Neural progenitor cell (in vitro differentiated cells): ENCODE measurements around the gene TNNI3K. TPM values are rescaled to one million over a fixed set of nuclear protein-coding genes. Genes with fewer than 3 reads are reported as not detected.

ENCODE experiments used
- DNase-seq: peaks from one replicate; pipeline ENCODE4 v3.0.0-alpha.2; 2016; ENCODE audit warnings: low spot score
- H2AFZ ChIP-seq: fragments of 200-600 bp; sonication (generic); replicated peaks from 2 replicates; pipeline ENCODE4 v1.6.1; 2016; ENCODE audit warnings: antibody characterized with exemption
- H3F3A ChIP-seq: fragments of 200-600 bp; sonication (generic); 2 replicates; pipeline ENCODE4 v1.6.1; 2016; ENCODE audit warnings: antibody characterized with exemption, low read depth
- H3K27ac ChIP-seq: fragments of 200-600 bp; sonication (generic); 2 replicates; pipeline ENCODE4 v1.5.1; 2016; ENCODE audit warnings: mild to moderate bottlenecking
- H3K27me3 ChIP-seq: fragments of 200-600 bp; sonication (generic); 2 replicates; pipeline ENCODE4 v1.6.1; 2016; ENCODE audit warnings: mild to moderate bottlenecking, moderate library complexity
- H3K36me3 ChIP-seq: fragments of 200-600 bp; sonication (generic); 2 replicates; pipeline ENCODE4 v1.5.1; 2016
- H3K4me1 ChIP-seq: fragments of 200-600 bp; sonication (generic); 2 replicates; pipeline ENCODE4 v1.6.1; 2016; ENCODE audit warnings: mixed run types
- H3K4me2 ChIP-seq: fragments of 200-600 bp; sonication (generic); 2 replicates; pipeline ENCODE4 v1.6.1; 2016
- H3K4me3 ChIP-seq: fragments of 200-600 bp; sonication (generic); 2 replicates; pipeline ENCODE4 v1.5.1; 2016
- H3K79me2 ChIP-seq: fragments of 200-600 bp; sonication (generic); 2 replicates; pipeline ENCODE4 v1.6.1; 2016; ENCODE audit warnings: low read depth
- H3K9ac ChIP-seq: fragments of 200-600 bp; sonication (generic); 2 replicates; pipeline ENCODE4 v1.6.1; 2016
- H3K9me3 ChIP-seq: fragments of 200-600 bp; sonication (generic); 2 replicates; pipeline ENCODE4 v1.5.1; 2016; ENCODE audit warnings: low read depth
- H4K20me1 ChIP-seq: fragments of 200-600 bp; sonication (generic); 2 replicates; pipeline ENCODE4 v1.6.1; 2016; ENCODE audit warnings: low read depth
- H3K27ac Mint-ChIP-seq: 3 replicates; pipeline ENCODE4 v1.8.0; 2021; ENCODE audit warnings: mixed read lengths
- H3K27me3 Mint-ChIP-seq: 2 replicates; pipeline ENCODE4 v1.8.0; 2022; ENCODE audit warnings: low read depth, mild to moderate bottlenecking, inconsistent platforms, moderate library complexity, mixed read lengths; ENCODE audit not compliant: insufficient read depth
- H3K36me3 Mint-ChIP-seq: 3 replicates; pipeline ENCODE4 v1.8.0; 2021; ENCODE audit warnings: mixed read lengths
- H3K4me1 Mint-ChIP-seq: 3 replicates; pipeline ENCODE4 v1.8.0; 2021; ENCODE audit warnings: mixed read lengths
- H3K4me3 Mint-ChIP-seq: 3 replicates; pipeline ENCODE4 v1.8.0; 2021; ENCODE audit warnings: mild to moderate bottlenecking, moderate library complexity, mixed read lengths
- H3K9me3 Mint-ChIP-seq: 3 replicates; pipeline ENCODE4 v1.8.0; 2020; ENCODE audit warnings: mixed read lengths
- CTCF ChIP-seq: fragments of 200-600 bp; sonication (generic); IDR thresholded peaks from 2 replicates; pipeline ENCODE4 v1.5.1; 2017; ENCODE audit warnings: antibody characterized with exemption, mild to moderate bottlenecking
- EZH2 ChIP-seq: fragments of 200-600 bp; sonication (generic); IDR thresholded peaks from 2 replicates; pipeline ENCODE4 v1.6.1; 2017; ENCODE audit warnings: antibody characterized with exemption, mild to moderate bottlenecking, moderate library complexity
- EZH2phosphoT487 ChIP-seq: fragments of 200-600 bp; sonication (generic); IDR thresholded peaks from 2 replicates; pipeline ENCODE4 v1.6.1; 2017; ENCODE audit warnings: antibody characterized with exemption
- total RNA-seq: library from RNA; depleted of rRNA; stranded (reverse); fragments of >200 nt; gene quantifications from 2 replicates; pipeline ENCODE4 v1.2.3, GENCODE V29; 2015; ENCODE audit warnings: low replicate concordance

TNNI3K gene
- total RNA-seq, 1 donor from 2014 or later = 1.9 TPM

- no peak overlapping the region for H3K27ac ChIP-seq
- Mint-ChIP-seq H3K27ac (no peak overlapping the region), H3K4me1 (peaks cover 15% of the 10 kb centered on the region), H3K9me3 (peaks cover 3% of the 10 kb centered on the region), H3K27me3 (no peaks in the 10 kb centered on the region), H3K4me3 (no peak overlapping the region), H3K36me3 (peaks cover 2% of the 10 kb centered on the region)
- no peaks in the 10 kb centered on the region for H3F3A ChIP-seq
- no peaks in the 10 kb centered on the region for H3K9me3 ChIP-seq
- TF ChIP-seq EZH2 = no peak
- TF ChIP-seq EZH2phosphoT487 = no peak
- TF ChIP-seq CTCF = no peak
- DNase-seq = no peak
- H3K4me2 ChIP-seq = no peak overlapping the region
- H3K4me3 ChIP-seq = no peak overlapping the region
- H3K9ac ChIP-seq = no peak overlapping the region
- no peaks in the 10 kb centered on the region for H3K36me3 ChIP-seq
- H4K20me1 ChIP-seq = no peaks in the 10 kb centered on the region
- no peaks in the 10 kb centered on the region for H3K27me3 ChIP-seq
- H3K79me2 ChIP-seq = no peaks in the 10 kb centered on the region
- H3K4me1 ChIP-seq = peaks cover 5% of the 10 kb centered on the region
- H2AFZ ChIP-seq = no peak overlapping the region
These were observed 82.5 kb downstream of the TNNI3K start for GRCh38 chr1:74317663-74318062.

DNA sequence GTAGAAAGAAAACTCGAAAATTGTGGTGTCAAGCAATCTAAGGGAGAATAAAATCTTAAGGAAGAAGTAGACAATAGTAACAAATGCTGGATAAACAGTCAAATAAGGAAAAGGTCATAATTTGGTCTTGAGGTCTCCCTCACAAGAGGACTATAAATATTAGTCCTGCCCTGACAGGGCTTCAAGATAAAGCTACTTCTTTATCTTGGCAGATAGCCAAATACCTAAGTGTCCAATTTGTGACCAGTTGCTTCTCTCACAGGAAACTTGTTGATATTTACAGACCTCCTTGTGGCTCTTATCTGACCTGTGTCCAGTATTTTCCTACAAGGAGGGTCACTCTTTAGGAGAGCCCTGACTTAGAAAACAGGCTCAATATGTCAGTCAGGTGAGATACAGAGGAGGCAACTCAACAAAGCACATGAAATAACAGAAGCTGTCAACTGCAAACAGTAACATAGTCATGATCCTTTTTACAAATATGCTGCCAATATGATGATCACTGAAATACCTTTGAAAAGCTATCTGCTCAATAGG is 88.8 kb downstream of the TNNI3K start:
- Histone ChIP-seq H3F3A (no peaks in the 10 kb centered on the region), H3K4me2 (no peak overlapping the region), H4K20me1 (no peaks in the 10 kb centered on the region), H3K4me3 (no peak overlapping the region), H3K27ac (no peak overlapping the region), H3K79me2 (no peaks in the 10 kb centered on the region), H2AFZ (no peak overlapping the region), H3K9ac (no peak overlapping the region), H3K9me3 (no peaks in the 10 kb centered on the region), H3K36me3 (no peaks in the 10 kb centered on the region), H3K4me1 (no peaks in the 10 kb centered on the region), H3K27me3 (no peaks in the 10 kb centered on the region)
- H3K9me3 Mint-ChIP-seq = no peaks in the 10 kb centered on the region
- no peak overlapping the region for H3K27ac Mint-ChIP-seq
- TF ChIP-seq CTCF = no peak
- TF ChIP-seq EZH2phosphoT487 = no peak
- no peak for TF ChIP-seq EZH2
- no peak for DNase-seq
- H3K27me3 Mint-ChIP-seq = no peaks in the 10 kb centered on the region
- no peak overlapping the region for H3K4me3 Mint-ChIP-seq
- peaks cover 8% of the 10 kb centered on the region for H3K4me1 Mint-ChIP-seq
- no peaks in the 10 kb centered on the region for H3K36me3 Mint-ChIP-seq

DNA sequence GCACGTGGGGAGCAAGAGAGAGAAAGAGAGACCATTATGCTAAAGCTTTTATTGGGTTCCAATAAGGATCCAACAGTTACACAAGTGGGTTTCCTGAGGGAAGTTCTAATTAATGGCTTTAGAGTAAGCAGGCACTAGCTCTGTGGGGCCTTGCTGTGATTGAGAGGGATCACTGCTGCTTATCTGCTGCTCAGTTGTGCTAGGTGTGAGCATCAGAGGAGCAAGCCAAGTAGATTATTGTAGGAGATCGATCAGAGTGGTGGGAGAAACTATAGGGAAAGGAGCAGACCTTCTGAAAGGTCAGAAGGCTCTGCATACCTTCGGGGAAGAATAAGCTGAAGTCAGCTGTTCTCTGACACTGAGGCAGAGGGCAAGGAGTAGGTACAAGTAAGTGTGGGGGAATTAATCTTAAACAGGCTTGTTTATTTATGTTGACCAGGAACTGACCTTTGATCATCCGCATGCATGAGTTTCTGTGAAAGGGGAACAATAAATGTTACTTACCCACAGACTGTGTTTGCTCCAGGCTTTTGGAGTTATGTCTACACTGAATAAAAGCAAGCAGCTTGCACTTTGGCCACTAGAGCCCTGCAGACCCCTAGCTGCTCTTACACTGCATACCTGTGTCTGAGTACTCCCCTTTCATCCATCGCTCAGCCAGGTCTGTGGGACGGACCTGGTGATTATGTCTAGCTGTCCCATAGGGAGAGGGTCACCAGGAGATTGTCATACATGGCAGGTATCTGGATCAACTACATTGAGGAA is 89.7 kb downstream of the TNNI3K start:
- no peak for DNase-seq
- Mint-ChIP-seq H3K4me1 (peaks cover 8% of the 10 kb centered on the region), H3K4me3 (no peak overlapping the region)

More for the DNA sequence above, 89.7 kb downstream of the TNNI3K start:
- TF ChIP-seq CTCF (no peak), EZH2 (no peak), EZH2phosphoT487 (no peak)
- Histone ChIP-seq H3K27me3 (no peaks in the 10 kb centered on the region), H3K79me2 (no peaks in the 10 kb centered on the region), H2AFZ (no peak overlapping the region), H3F3A (no peaks in the 10 kb centered on the region), H3K9me3 (no peaks in the 10 kb centered on the region), H3K9ac (no peak overlapping the region), H3K4me2 (no peak overlapping the region), H3K27ac (no peak overlapping the region), H3K36me3 (no peaks in the 10 kb centered on the region), H3K4me1 (no peaks in the 10 kb centered on the region), H3K4me3 (no peak overlapping the region), H4K20me1 (no peaks in the 10 kb centered on the region)
- Mint-ChIP-seq H3K36me3 (no peaks in the 10 kb centered on the region), H3K9me3 (no peaks in the 10 kb centered on the region), H3K27ac (no peak overlapping the region), H3K27me3 (no peaks in the 10 kb centered on the region)
